Effector memory CD8-positive, alpha-beta T cell (primary cell): ENCODE results near the gene PPP3R1.

Experiments used
- ATAC-seq: fragments of 150-1000 bp; cut with Tn5 transposase; replicated peaks from 2 replicates; pipeline ENCODE4 v1.10.0; 2021; ENCODE audit warnings: mild to moderate bottlenecking, moderate library complexity
- DNase-seq, 3 experiments: peaks; one replicate each; pipeline ENCODE4 v3.0.0; 2021
- H3K27ac Mint-ChIP-seq, 2 donors: one replicate each; pipeline ENCODE4 v1.8.0; 2022; ENCODE audit warnings: mild to moderate bottlenecking in 2 of 2, mixed read lengths in 2 of 2, moderate library complexity in 2 of 2
- H3K27me3 Mint-ChIP-seq, 2 donors: one replicate each; pipeline ENCODE4 v1.8.0; 2022; ENCODE audit warnings: mixed read lengths in 2 of 2
- H3K36me3 Mint-ChIP-seq: one replicate; pipeline ENCODE4 v1.8.0; 2022; ENCODE audit warnings: mild to moderate bottlenecking, moderate library complexity, mixed read lengths; ENCODE audit not compliant: insufficient read depth
- H3K4me1 Mint-ChIP-seq, 2 donors: one replicate each; pipeline ENCODE4 v1.8.0; 2022; ENCODE audit warnings: low read depth in 2 of 2, mixed read lengths in 2 of 2
- H3K4me3 Mint-ChIP-seq, 2 donors: one replicate each; pipeline ENCODE4 v1.8.0; 2022; ENCODE audit warnings: mild to moderate bottlenecking in 2 of 2, mixed read lengths in 2 of 2, moderate library complexity in 2 of 2
- H3K9me3 Mint-ChIP-seq, 2 donors: one replicate each; pipeline ENCODE4 v1.8.0; 2022; ENCODE audit warnings: mixed read lengths in 2 of 2

Gene PPP3R1

DNA sequence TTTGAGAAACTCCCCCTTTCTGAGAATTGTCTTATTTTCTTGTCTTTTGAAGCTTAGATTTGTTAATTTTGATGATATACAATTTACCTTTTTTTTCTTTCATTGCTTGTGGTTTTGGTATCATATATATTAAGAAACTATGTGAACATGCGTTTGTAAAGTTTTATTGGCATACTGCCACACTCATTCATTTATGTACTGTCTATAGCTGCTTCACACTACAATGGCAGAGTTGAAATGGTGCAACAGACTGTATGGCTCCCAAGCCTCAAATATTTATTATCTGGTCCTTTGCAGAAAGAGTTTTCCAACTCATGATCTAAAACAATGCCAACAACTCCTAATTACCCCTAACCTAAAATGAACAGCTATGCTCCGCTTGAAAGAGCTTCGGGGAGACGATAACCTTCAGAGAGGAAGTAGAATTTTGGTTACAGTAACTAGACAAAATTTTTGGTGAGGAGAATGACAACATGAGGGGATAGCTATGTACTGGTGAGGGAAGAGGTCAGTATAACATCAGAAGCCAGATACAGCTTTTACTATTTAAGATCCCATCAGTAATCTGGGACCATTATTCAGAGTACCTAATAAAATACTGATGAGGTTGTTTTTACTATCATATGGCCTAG, 16.1 kb downstream of the PPP3R1 start:
- ATAC-seq (peak; percentile 49), DNase-seq (no peak)
- peaks cover 48 to 75% of the 10 kb centered on the region in 2 donors for H3K4me1 Mint-ChIP-seq

DNA sequence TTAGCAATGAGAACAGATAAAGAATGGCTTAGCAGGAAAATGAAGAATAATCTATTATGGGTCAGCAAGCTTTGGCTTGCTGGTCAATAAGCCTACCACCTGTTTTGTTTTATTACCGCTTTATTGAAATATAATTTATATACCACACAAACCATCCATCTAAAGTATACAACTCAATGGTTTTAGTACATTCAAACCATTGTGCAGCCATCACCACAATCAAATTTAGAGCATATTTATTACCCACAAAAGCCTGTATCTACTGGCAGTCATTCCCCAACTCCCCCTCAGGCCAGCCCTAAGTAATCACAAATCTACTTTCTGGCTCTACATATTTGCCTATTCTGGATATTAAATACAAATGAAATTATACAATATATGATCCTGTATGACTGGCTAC, 17.2 kb downstream of the PPP3R1 start:
- Mint-ChIP-seq H3K9me3 (no peaks in the 10 kb centered on the region), H3K27ac (peak overlapping the region in 1 of 2 donors; percentile 2), H3K4me1 (peaks cover 51 to 75% of the 10 kb centered on the region in 2 donors), H3K36me3 (peaks cover 10% of the 10 kb centered on the region), H3K4me3 (peak overlapping the region in 1 of 2 donors; percentile 7), H3K27me3 (no peaks in the 10 kb centered on the region)
- no peak for ATAC-seq
- no peak for DNase-seq

More for the DNA sequence above, 16.1 kb downstream of the PPP3R1 start:
- Mint-ChIP-seq H3K36me3 (peaks cover 9% of the 10 kb centered on the region), H3K27ac (peak overlapping the region; percentile 4 to 68), H3K4me3 (peak overlapping the region; percentile 30 to 45), H3K9me3 (no peaks in the 10 kb centered on the region), H3K27me3 (no peaks in the 10 kb centered on the region)

DNA sequence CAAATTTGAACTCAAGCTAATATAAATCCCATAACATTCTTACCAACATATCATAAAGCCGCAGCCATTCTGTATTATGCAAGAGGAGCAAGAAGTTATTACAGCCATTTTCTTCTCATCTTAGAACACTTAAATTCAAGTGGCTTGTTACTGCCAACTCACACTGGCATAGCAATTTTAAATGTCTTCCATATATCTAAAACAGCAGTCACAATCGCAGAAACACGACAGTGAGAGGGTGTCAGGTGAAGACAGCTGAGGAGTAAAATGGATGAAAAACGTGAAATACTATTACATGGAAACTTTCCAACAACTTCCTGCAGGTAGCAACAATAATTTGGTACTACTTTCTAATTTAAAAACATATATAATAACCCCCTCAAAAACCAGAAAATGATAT, 17.9 kb downstream of the PPP3R1 start:
- DNase-seq (no peak), ATAC-seq (no peak)
- Mint-ChIP-seq H3K9me3 (no peaks in the 10 kb centered on the region), H3K4me3 (peak overlapping the region in 1 of 2 donors; percentile 13), H3K36me3 (peaks cover 13% of the 10 kb centered on the region), H3K27me3 (no peaks in the 10 kb centered on the region), H3K4me1 (peaks cover 53 to 76% of the 10 kb centered on the region in 2 donors), H3K27ac (no peak overlapping the region)

DNA sequence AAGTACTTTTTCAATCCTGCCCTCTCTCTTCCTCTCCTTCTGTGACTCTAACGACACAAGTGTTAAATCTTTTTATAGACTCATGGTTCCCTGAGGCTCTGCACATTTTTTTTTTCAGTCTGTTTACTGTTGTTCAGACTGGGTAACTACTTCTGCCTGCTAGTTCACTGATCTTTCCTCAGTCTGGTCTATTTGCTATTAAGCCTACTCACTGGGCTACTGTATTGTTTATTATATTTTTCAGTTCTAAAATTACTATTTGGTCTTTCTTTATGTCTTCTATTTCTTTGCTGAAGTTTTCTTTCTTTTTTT, 21.3 kb downstream of the PPP3R1 start:
- DNase-seq (no peak), ATAC-seq (no peak)
- H3K4me1 Mint-ChIP-seq, result peaks cover 45 to 75% of the 10 kb centered on the region in 2 donors
- peaks cover 18% of the 10 kb centered on the region for H3K36me3 Mint-ChIP-seq
- H3K27me3 Mint-ChIP-seq, result no peaks in the 10 kb centered on the region
- H3K27ac Mint-ChIP-seq, result peak overlapping the region; percentile 49 to 82
- H3K9me3 Mint-ChIP-seq, result no peaks in the 10 kb centered on the region
- peak overlapping the region; percentile 1 to 9 for H3K4me3 Mint-ChIP-seq

DNA sequence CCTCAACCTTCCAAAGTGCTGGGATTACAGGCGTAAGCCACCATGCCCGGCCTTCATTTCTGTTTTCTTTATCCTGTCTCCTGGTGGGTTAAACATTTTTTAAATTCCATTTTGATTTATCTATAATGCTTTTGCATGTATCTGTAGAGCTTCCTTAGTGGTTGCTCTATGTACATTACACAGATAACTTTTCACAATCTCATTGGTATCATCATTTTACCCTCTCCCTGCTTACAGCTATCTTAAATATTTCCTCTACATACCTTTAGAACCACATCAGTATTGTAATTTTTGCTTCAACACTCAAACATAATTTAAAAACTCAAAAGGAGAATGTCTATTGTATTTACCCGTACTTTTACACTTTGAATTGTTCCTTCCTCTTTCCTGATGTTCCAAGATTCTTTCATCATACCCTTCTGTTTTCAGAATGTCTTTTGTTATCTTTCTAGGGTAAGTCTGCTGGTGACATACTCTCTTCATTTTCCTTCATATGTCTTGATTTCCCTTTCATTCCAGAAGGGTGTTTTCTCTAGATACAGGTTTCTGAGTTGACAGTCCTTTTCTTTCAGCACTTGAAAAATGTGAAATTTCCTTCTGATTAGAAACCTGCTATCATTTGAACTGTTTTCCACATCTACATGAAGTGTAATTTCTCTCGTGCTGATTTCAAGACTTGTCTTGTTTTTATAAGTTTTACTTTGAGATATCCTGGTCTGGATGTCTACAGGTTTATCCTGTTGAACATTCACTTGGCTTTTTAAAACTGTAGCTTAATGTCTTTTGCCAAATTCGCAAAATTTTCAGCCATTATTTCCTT, 21.9 kb downstream of the PPP3R1 start:
- Mint-ChIP-seq H3K27ac (peak overlapping the region; percentile 49 to 82), H3K4me1 (peaks cover 46 to 74% of the 10 kb centered on the region in 2 donors), H3K9me3 (no peaks in the 10 kb centered on the region), H3K27me3 (no peaks in the 10 kb centered on the region), H3K36me3 (peaks cover 18% of the 10 kb centered on the region), H3K4me3 (peak overlapping the region in 1 of 2 donors; percentile 9)
- no peak for DNase-seq
- no peak for ATAC-seq

DNA sequence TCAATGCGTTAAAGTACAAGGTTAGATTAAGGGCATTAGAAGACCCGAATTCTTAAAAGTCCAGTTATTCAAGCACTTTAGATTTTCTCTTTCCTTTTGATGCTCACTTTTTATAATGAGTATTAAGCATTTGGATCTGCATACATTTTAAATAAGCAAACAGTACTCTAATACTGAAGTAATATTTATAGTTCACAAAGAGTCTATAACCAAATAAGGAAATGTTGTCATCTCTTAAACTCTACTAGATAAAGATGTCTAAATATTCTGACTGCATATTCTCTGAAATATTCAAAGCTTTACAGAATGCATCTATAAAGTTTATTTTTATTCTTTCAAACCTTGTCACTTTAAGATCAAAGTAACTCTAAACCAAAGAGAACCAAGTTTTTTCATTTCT, 25.5 kb downstream of the PPP3R1 start:
- Mint-ChIP-seq H3K9me3 (no peaks in the 10 kb centered on the region), H3K27ac (no peak overlapping the region), H3K36me3 (peaks cover 19% of the 10 kb centered on the region), H3K4me3 (no peak overlapping the region), H3K4me1 (peaks cover 63 to 86% of the 10 kb centered on the region in 2 donors), H3K27me3 (no peaks in the 10 kb centered on the region)
- DNase-seq (no peak), ATAC-seq (no peak)

- H3K4me3 Mint-ChIP-seq, result peak overlapping the region; percentile 5 to 58
- peaks cover 63 to 87% of the 10 kb centered on the region in 2 donors for H3K4me1 Mint-ChIP-seq
- H3K36me3 Mint-ChIP-seq, result peaks cover 18% of the 10 kb centered on the region
- H3K9me3 Mint-ChIP-seq, result no peaks in the 10 kb centered on the region
- DNase-seq (peak in 1 of 3 experiments; percentile 6), ATAC-seq (peak; percentile 79)
- H3K27ac Mint-ChIP-seq, result peak overlapping the region; percentile 34 to 44
- no peaks in the 10 kb centered on the region for H3K27me3 Mint-ChIP-seq
These were observed 27.2 kb downstream of the PPP3R1 start for GRCh38 chr2:68225119-68225632.

DNA sequence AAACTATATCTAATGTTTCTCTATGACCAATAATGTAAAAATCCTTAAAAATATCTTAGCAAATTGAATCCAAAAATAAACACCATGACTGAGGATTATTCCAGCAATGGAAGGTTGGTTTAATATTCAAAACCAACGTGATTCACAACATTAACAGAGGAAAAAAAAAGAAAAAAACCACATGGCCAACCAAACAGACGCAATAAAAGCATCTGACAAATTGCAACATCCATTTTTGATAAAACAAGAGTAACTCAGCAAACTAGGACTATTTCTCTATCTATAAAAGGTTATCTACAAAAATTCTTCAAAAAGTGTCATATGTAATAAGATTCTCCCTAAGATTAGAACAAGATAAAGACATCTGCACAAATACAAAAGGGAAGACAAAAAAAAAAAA, 28.9 kb downstream of the PPP3R1 start:
- H3K27me3 Mint-ChIP-seq, result no peaks in the 10 kb centered on the region
- DNase-seq, result no peak
- peak overlapping the region in 1 of 2 donors; percentile 58 for H3K4me3 Mint-ChIP-seq
- no peak for ATAC-seq
- H3K36me3 Mint-ChIP-seq, result peaks cover 7% of the 10 kb centered on the region
- H3K27ac Mint-ChIP-seq, result peak overlapping the region; percentile 45 to 86
- H3K4me1 Mint-ChIP-seq, result peaks cover 62 to 87% of the 10 kb centered on the region in 2 donors
- no peaks in the 10 kb centered on the region for H3K9me3 Mint-ChIP-seq

DNA sequence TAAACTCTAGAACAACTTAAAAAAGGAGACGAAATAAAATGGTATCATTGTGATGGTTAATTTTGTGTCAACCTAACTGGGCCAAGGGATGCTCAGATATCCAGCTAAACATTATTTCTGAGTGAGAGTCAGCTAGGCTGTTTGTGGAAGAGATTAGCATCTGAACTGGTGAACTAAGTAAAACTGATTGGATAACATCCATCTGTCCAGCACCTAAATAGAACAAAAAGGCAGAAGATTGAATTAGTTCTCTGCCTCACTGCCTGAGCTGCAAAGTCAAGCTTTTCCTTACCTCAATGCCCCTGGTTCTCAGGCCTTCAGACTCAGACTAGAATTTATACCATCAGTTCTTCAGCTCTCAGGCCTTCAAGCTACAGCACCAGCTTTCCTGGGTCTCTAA, 30.0 kb downstream of the PPP3R1 start:
- no peak for DNase-seq
- H3K27me3 Mint-ChIP-seq, result no peaks in the 10 kb centered on the region
- H3K4me1 Mint-ChIP-seq, result peaks cover 62 to 80% of the 10 kb centered on the region in 2 donors
- H3K36me3 Mint-ChIP-seq, result peaks cover 9% of the 10 kb centered on the region
- no peak for ATAC-seq
- peak overlapping the region; percentile 45 to 86 for H3K27ac Mint-ChIP-seq
- H3K4me3 Mint-ChIP-seq, result peak overlapping the region in 1 of 2 donors; percentile 71
- no peaks in the 10 kb centered on the region for H3K9me3 Mint-ChIP-seq

DNA sequence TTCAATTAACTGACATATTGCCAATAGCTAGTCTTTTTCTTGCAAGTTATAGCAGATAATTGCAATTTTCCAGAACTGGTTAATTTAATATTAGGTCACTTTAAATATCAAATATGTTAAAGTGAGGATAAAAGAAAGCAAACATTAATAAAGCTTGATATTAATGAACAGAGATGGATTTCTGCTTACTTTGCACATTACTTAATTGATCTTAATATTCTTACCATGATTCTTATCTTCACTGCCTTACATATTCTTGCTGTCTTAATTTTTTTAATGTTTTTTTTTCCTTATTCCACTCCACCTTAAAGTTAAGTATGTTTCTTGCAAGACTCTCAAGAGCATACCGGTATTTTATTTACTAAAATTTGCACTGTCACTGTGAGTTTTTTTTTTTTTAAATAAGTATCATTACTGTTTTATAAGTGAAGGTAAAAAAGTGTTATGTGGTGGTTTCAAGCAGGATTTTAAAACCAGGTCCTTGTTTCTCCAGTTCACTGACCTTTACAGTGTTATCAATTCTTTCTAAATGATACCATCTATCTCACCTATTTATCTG, 33.9 kb downstream of the PPP3R1 start:
- H3K9me3 Mint-ChIP-seq, result no peaks in the 10 kb centered on the region
- peak overlapping the region; percentile 4 to 9 for H3K27ac Mint-ChIP-seq
- H3K36me3 Mint-ChIP-seq, result peaks cover 13% of the 10 kb centered on the region
- ATAC-seq, result no peak
- H3K4me3 Mint-ChIP-seq, result peak overlapping the region; percentile 33 to 55
- H3K4me1 Mint-ChIP-seq, result peaks cover 52 to 78% of the 10 kb centered on the region in 2 donors
- no peak for DNase-seq
- H3K27me3 Mint-ChIP-seq, result no peaks in the 10 kb centered on the region

DNA sequence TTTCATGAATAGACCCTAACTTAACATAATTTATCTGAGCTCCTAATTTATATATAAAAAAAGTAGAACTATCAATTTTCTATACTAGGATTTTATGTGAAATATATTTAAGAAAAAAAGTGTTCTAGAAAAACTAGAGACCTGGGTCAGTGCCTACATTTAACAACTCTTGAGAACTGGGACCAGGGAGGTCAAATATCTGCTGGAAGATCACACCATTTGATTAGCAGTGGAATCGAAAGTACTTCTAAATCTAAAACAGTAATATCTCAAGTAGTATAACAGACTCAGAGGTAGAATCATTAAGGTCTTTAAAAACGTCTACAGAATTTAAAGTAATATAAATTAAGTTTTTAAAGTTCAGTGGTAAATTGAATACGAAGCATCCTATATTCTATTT, 34.6 kb downstream of the PPP3R1 start:
- H3K4me1 Mint-ChIP-seq, result peaks cover 53 to 77% of the 10 kb centered on the region in 2 donors
- ATAC-seq (no peak), DNase-seq (no peak)
- peak overlapping the region in 1 of 2 donors; percentile 55 for H3K4me3 Mint-ChIP-seq
- H3K27ac Mint-ChIP-seq, result no peak overlapping the region
- H3K27me3 Mint-ChIP-seq, result no peaks in the 10 kb centered on the region
- no peaks in the 10 kb centered on the region for H3K9me3 Mint-ChIP-seq
- peaks cover 16% of the 10 kb centered on the region for H3K36me3 Mint-ChIP-seq

GRCh38 chr2:68216454-68217310, 35.6 kb downstream of the PPP3R1 start:
- Mint-ChIP-seq H3K27ac (peak overlapping the region in 1 of 2 donors; percentile 39), H3K36me3 (peaks cover 23% of the 10 kb centered on the region), H3K9me3 (no peaks in the 10 kb centered on the region), H3K4me1 (peaks cover 49 to 74% of the 10 kb centered on the region in 2 donors), H3K27me3 (no peaks in the 10 kb centered on the region), H3K4me3 (peak overlapping the region in 1 of 2 donors; percentile 3)
- DNase-seq (no peak), ATAC-seq (no peak)

DNA sequence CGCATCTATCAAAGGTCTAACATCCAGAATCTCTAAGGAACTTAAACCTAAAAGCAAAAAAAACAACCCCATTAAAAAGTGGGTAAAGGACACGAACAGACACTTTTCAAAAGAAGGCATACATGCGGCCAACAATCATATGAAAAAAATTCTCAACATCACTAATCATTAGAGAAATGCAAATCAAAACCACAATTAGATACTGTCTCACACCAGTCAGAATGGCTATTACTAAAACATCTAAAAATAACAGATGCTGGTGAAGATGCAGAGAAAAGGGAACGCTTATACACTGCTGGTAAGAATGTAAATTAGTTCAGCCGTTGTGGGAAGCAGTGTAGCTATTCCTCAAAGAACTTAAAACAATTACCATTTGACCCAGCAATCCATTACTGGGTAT, 38.0 kb downstream of the PPP3R1 start:
- Mint-ChIP-seq H3K4me3 (peak overlapping the region in 1 of 2 donors; percentile 52), H3K4me1 (peaks cover 41 to 62% of the 10 kb centered on the region in 2 donors), H3K36me3 (peaks cover 31% of the 10 kb centered on the region), H3K27ac (peak overlapping the region; percentile 5 to 85), H3K9me3 (no peaks in the 10 kb centered on the region), H3K27me3 (no peaks in the 10 kb centered on the region)
- no peak for DNase-seq
- no peak for ATAC-seq
